ENCODE data around the gene PCDH9.

DNA sequence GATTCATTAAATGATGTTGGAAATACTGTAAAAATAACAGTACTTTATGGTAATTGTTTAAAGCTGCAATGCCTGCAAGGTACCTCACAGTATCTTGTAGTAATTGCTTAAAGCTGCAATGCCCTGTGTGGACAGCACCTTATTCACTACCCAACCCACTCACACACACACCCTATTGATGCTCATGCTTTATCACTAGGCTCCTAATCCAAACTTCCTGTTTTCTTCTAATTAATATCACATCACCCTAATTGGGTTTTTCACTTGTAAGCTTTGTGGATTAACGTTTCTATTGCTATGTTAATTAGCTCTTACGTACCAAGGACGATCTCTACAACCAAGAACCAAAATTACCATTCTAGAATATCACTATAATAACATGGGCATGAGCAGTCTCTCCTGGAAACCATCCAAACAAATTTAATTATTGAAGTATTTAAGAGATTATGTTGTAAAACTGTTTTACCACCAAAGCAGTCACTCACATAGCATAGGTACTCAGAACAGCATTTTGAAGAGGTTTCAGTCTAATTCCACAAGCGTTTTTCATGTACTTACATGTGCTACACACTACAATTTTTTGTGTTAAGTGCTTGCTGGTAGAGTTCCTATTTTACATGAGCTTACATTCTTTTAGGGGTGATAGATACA, 303.8 kb downstream of the PCDH9 start:
- no peak for TF ChIP-seq TBL1XR1 (IDR thresholded peaks at IDR 0.05; ENCODE audit: low read depth, low read length)
- TF ChIP-seq, protein P1, sequence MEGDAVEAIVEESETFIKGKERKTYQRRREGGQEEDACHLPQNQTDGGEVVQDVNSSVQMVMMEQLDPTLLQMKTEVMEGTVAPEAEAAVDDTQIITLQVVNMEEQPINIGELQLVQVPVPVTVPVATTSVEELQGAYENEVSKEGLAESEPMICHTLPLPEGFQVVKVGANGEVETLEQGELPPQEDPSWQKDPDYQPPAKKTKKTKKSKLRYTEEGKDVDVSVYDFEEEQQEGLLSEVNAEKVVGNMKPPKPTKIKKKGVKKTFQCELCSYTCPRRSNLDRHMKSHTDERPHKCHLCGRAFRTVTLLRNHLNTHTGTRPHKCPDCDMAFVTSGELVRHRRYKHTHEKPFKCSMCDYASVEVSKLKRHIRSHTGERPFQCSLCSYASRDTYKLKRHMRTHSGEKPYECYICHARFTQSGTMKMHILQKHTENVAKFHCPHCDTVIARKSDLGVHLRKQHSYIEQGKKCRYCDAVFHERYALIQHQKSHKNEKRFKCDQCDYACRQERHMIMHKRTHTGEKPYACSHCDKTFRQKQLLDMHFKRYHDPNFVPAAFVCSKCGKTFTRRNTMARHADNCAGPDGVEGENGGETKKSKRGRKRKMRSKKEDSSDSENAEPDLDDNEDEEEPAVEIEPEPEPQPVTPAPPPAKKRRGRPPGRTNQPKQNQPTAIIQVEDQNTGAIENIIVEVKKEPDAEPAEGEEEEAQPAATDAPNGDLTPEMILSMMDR (IDR thresholded peaks at IDR 0.05 in 2 of 3, conservative IDR thresholded peaks at IDR 0.05 in 1 of 3; ENCODE audit: control insufficient read depth in 2 of 3, extremely low read depth in 1 of 3, insufficient read depth in 1 of 3, low read depth in 3 of 3, low read length in 3 of 3) = no peak
- TF ChIP-seq CBFB (IDR thresholded peaks at IDR 0.05; ENCODE audit: low read depth) = no peak
- TF ChIP-seq, protein P2, sequence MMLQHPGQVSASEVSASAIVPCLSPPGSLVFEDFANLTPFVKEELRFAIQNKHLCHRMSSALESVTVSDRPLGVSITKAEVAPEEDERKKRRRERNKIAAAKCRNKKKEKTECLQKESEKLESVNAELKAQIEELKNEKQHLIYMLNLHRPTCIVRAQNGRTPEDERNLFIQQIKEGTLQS (IDR thresholded peaks at IDR 0.05; ENCODE audit: borderline replicate concordance, extremely low read depth, low read depth, low read length) = no peak
- no peak for TF ChIP-seq EZH2 (IDR thresholded peaks at IDR 0.05; ENCODE audit: borderline replicate concordance, control insufficient read depth, low read depth, low read length)
- TF ChIP-seq MEF2A (IDR thresholded peaks at IDR 0.05; ENCODE audit: insufficient read depth, low read depth, low read length) = no peak
- TF ChIP-seq, protein P3, sequence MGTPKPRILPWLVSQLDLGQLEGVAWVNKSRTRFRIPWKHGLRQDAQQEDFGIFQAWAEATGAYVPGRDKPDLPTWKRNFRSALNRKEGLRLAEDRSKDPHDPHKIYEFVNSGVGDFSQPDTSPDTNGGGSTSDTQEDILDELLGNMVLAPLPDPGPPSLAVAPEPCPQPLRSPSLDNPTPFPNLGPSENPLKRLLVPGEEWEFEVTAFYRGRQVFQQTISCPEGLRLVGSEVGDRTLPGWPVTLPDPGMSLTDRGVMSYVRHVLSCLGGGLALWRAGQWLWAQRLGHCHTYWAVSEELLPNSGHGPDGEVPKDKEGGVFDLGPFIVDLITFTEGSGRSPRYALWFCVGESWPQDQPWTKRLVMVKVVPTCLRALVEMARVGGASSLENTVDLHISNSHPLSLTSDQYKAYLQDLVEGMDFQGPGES (IDR thresholded peaks at IDR 0.05) = no peak
